Dermis blood vessel endothelial cell (primary cell): ENCODE results near the gene UGT1A1. TPM values are rescaled to one million over a fixed set of nuclear protein-coding genes. Genes with fewer than 3 reads are reported as not detected.

Source experiments
- DNase-seq: peaks from one replicate; pipeline ENCODE4 v3.0.0; 2010
- total RNA-seq: library from RNA; depleted of rRNA; stranded (reverse); fragments of >200 nt; gene quantifications from 2 replicates; pipeline ENCODE4 v1.2.3, GENCODE V29; 2014

Gene UGT1A1
- total RNA-seq, 1 donor from 2014 or later, result not detected

GRCh38 chr2:233758141-233758540 lies 1.9 kb upstream of the UGT1A1 start:
- DNase-seq, result no peak

- no peak for DNase-seq
Observed at GRCh38 chr2:233758849-233759248, 1.2 kb upstream of the UGT1A1 start.

GRCh38 chr2:233761040-233761769 lies 1.1 kb downstream of the UGT1A1 start:
- DNase-seq, result no peak

- DNase-seq, result peak; percentile 17
Observed at GRCh38 chr2:233764264-233764663, 4.2 kb downstream of the UGT1A1 start.

- DNase-seq, result no peak
Observed at GRCh38 chr2:233764761-233765160, 4.7 kb downstream of the UGT1A1 start.

- no peak for DNase-seq
Observed at GRCh38 chr2:233766416-233766815, 6.3 kb downstream of the UGT1A1 start.

- DNase-seq, result no peak
Observed at GRCh38 chr2:233768076-233768475, 8.0 kb downstream of the UGT1A1 start.

GRCh38 chr2:233769260-233769659 lies 9.2 kb downstream of the UGT1A1 start:
- DNase-seq, result no peak

GRCh38 chr2:233772153-233772552 lies 12.1 kb downstream of the UGT1A1 start:
- DNase-seq, result no peak

GRCh38 chr2:233772583-233772982 lies 12.5 kb downstream of the UGT1A1 start:
- DNase-seq, result no peak

- no peak for DNase-seq
Observed at GRCh38 chr2:233773854-233774253, 13.8 kb downstream of the UGT1A1 start.

GRCh38 chr2:233775414-233775813 lies 15.3 kb downstream of the UGT1A1 start:
- DNase-seq, result no peak

GRCh38 chr2:233778030-233778429 lies 18.0 kb downstream of the UGT1A1 start, which contains the start of gene MROH2A:
TSS of gene MROH2A (plus strand) at chr2:233778330. CDS start at chr2:233779359, 1,029 bp downstream.
- DNase-seq, result no peak

- no peak for DNase-seq
Observed at GRCh38 chr2:233779722-233780121, 19.7 kb downstream of the UGT1A1 start.

GRCh38 chr2:233780771-233781170 lies 20.7 kb downstream of the UGT1A1 start:
- DNase-seq, result no peak

- no peak for DNase-seq
Observed at GRCh38 chr2:233789554-233789953, 29.5 kb downstream of the UGT1A1 start.

GRCh38 chr2:233791151-233791882 lies 31.2 kb downstream of the UGT1A1 start:
- DNase-seq, result no peak

GRCh38 chr2:233791883-233792329 lies 31.8 kb downstream of the UGT1A1 start:
- no peak for DNase-seq

GRCh38 chr2:233792720-233793119 lies 32.6 kb downstream of the UGT1A1 start:
- no peak for DNase-seq

- DNase-seq, result no peak
Observed at GRCh38 chr2:233793465-233794127, 33.5 kb downstream of the UGT1A1 start.

- no peak for DNase-seq
Observed at GRCh38 chr2:233794128-233794658, 34.1 kb downstream of the UGT1A1 start.

- DNase-seq, result no peak
Observed at GRCh38 chr2:233795735-233796171, 35.7 kb downstream of the UGT1A1 start.

- no peak for DNase-seq
Observed at GRCh38 chr2:233796254-233796653, 36.2 kb downstream of the UGT1A1 start.
